ENCODE results near the gene PRKAR1B. TPM values are rescaled to one million over a fixed set of nuclear protein-coding genes. Genes with fewer than 3 reads are reported as not detected.

Gene PRKAR1B
- total RNA-seq, 1 experiment from 2014 or later: 27.2 TPM

GRCh38 chr7:575425-576366 is 151.4 kb downstream of the PRKAR1B start:
- intact Hi-C loops (cut with micrococcal nuclease; ENCODE audit: unreplicated experiment): no loop called here
- no TSS peak for BruUV-seq (replicated peaks)
- no peak for TF ChIP-seq CTCF (conservative IDR thresholded peaks at IDR 0.05; ENCODE audit: low read depth, low read length)
- TF ChIP-seq EZH2 (IDR thresholded peaks at IDR 0.05; ENCODE audit: borderline replicate concordance, low read depth, low read length, poor library complexity, severe bottlenecking): no peak
- POLR2A ChIA-PET (ENCODE audit: low non-redundant PET): no interaction called here
- H3K4me1 ChIP-seq (ENCODE audit: insufficient read depth, low read length, poor library complexity, severe bottlenecking): no peaks in the 10 kb centered on the region
- H3K4me3 ChIP-seq (ENCODE audit: low read depth, low read length, poor library complexity, severe bottlenecking): no peak overlapping the region
- CTCF ChIA-PET: no interaction called here
- H3K36me3 ChIP-seq (ENCODE audit: insufficient read depth, low read length, poor library complexity, severe bottlenecking): no peaks in the 10 kb centered on the region
- DNase-seq (ENCODE audit: low spot score): no peak
- no peak overlapping the region for H3K27ac ChIP-seq (ENCODE audit: low read depth, low read length, poor library complexity, severe bottlenecking)
- H3K27me3 ChIP-seq (replicated peaks; ENCODE audit: insufficient read depth, low read depth, low read length, poor library complexity): no peaks in the 10 kb centered on the region
- H3K9me3 ChIP-seq (ENCODE audit: low read depth, low read length, poor library complexity, severe bottlenecking): no peaks in the 10 kb centered on the region

- Histone ChIP-seq H3K27ac (ENCODE audit: low read depth, low read length, poor library complexity, severe bottlenecking) (no peak overlapping the region), H3K4me3 (ENCODE audit: low read depth, low read length, poor library complexity, severe bottlenecking) (no peak overlapping the region), H3K36me3 (ENCODE audit: insufficient read depth, low read length, poor library complexity, severe bottlenecking) (no peaks in the 10 kb centered on the region), H3K27me3 (replicated peaks; ENCODE audit: insufficient read depth, low read depth, low read length, poor library complexity) (no peaks in the 10 kb centered on the region), H3K9me3 (ENCODE audit: low read depth, low read length, poor library complexity, severe bottlenecking) (no peaks in the 10 kb centered on the region), H3K4me1 (ENCODE audit: insufficient read depth, low read length, poor library complexity, severe bottlenecking) (no peaks in the 10 kb centered on the region)
- POLR2A ChIA-PET (ENCODE audit: low non-redundant PET): no interaction called here
- CTCF ChIA-PET: no interaction called here
- no peak for DNase-seq (ENCODE audit: low spot score)
- intact Hi-C loops (cut with micrococcal nuclease; ENCODE audit: unreplicated experiment): no loop called here
- BruUV-seq (replicated peaks): no TSS peak
- no peak for TF ChIP-seq CTCF (conservative IDR thresholded peaks at IDR 0.05; ENCODE audit: low read depth, low read length)
- TF ChIP-seq EZH2 (IDR thresholded peaks at IDR 0.05; ENCODE audit: borderline replicate concordance, low read depth, low read length, poor library complexity, severe bottlenecking): no peak
Observed at GRCh38 chr7:574661-575395, 152.3 kb downstream of the PRKAR1B start.

GRCh38 chr7:573933-574381 is 153.1 kb downstream of the PRKAR1B start:
- POLR2A ChIA-PET (ENCODE audit: low non-redundant PET): no interaction called here
- H3K27me3 ChIP-seq (replicated peaks; ENCODE audit: insufficient read depth, low read depth, low read length, poor library complexity): no peaks in the 10 kb centered on the region

More at GRCh38 chr7:573933-574381, 153.1 kb downstream of the PRKAR1B start:
- no peak for DNase-seq (ENCODE audit: low spot score)
- Histone ChIP-seq H3K9me3 (ENCODE audit: low read depth, low read length, poor library complexity, severe bottlenecking) (no peaks in the 10 kb centered on the region), H3K4me3 (ENCODE audit: low read depth, low read length, poor library complexity, severe bottlenecking) (no peak overlapping the region), H3K36me3 (ENCODE audit: insufficient read depth, low read length, poor library complexity, severe bottlenecking) (no peaks in the 10 kb centered on the region), H3K4me1 (ENCODE audit: insufficient read depth, low read length, poor library complexity, severe bottlenecking) (no peaks in the 10 kb centered on the region), H3K27ac (ENCODE audit: low read depth, low read length, poor library complexity, severe bottlenecking) (no peak overlapping the region)
- CTCF ChIA-PET: no interaction called here
- TF ChIP-seq CTCF (conservative IDR thresholded peaks at IDR 0.05; ENCODE audit: low read depth, low read length) (no peak), EZH2 (IDR thresholded peaks at IDR 0.05; ENCODE audit: borderline replicate concordance, low read depth, low read length, poor library complexity, severe bottlenecking) (no peak)
- no TSS peak for BruUV-seq (replicated peaks)
- intact Hi-C loops (cut with micrococcal nuclease; ENCODE audit: unreplicated experiment): no loop called here

Data from A673 (cell line).